SH-SY5Y (cell line): Measurements from ENCODE around the gene PCGF5.

Experiments used
- GATA2 ChIP-seq: IDR thresholded peaks from 2 replicates; pipeline ENCODE4 v1.6.1; 2011; ENCODE audit warnings: mild to moderate bottlenecking, low read depth, low read length
- GATA3 ChIP-seq: IDR thresholded peaks from 2 replicates; pipeline ENCODE4 v1.6.1; 2011; ENCODE audit warnings: low read depth, mild to moderate bottlenecking, low read length, moderate library complexity

DNA sequence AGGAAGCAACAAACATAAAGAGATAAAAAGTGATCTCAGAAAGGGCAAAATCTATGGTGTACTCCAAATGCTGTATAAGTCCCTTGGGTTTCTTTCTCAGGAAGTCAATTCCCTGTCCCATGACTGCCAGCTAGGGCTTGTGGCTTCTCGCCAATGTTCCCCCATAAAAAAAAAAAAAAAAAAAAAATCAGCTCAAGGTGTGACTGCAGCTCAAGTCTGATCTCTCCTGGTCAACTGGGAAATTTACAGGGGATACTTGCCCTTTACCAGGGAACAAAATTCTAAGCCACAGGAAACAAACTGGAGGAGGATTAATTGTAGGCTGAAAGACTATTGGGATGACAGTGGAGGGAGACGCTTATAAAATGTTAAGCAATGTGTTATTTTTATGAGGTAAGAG, 76.0 kb downstream of the PCGF5 start:
- TF ChIP-seq GATA3: no peak
- TF ChIP-seq GATA2: no peak
